Smooth muscle cell (in vitro differentiated cells): ENCODE data around the gene NMRK1. TPM values are rescaled to one million over a fixed set of nuclear protein-coding genes. Genes with fewer than 3 reads are reported as not detected.

ENCODE experiments used
- DNase-seq: peaks from one replicate; lab custom pipeline; 2025; ENCODE audit not compliant: unreplicated experiment; lab: John Stamatoyannopoulos, UW
- H2AFZ ChIP-seq: fragments of 200-600 bp; sonication (generic); 2 replicates; pipeline ENCODE4 v1.6.0; 2016; ENCODE audit warnings: antibody characterized with exemption, low read depth, mild to moderate bottlenecking
- H3F3A ChIP-seq: fragments of 200-600 bp; sonication (generic); 2 replicates; pipeline ENCODE4 v1.6.0; 2017; ENCODE audit warnings: antibody characterized with exemption, low read depth
- H3K27ac ChIP-seq: fragments of 200-600 bp; sonication (generic); 2 replicates; pipeline ENCODE4 v1.5.1; 2016; ENCODE audit warnings: low read depth, mild to moderate bottlenecking
- H3K27me3 ChIP-seq: fragments of 200-600 bp; sonication (generic); 2 replicates; pipeline ENCODE4 v1.6.1; 2016; ENCODE audit warnings: low read depth, mild to moderate bottlenecking
- H3K36me3 ChIP-seq: fragments of 200-600 bp; sonication (generic); 2 replicates; pipeline ENCODE4 v1.5.1; 2016; ENCODE audit warnings: low read depth
- H3K4me1 ChIP-seq: fragments of 200-600 bp; sonication (generic); 2 replicates; pipeline ENCODE4 v1.5.1; 2016; ENCODE audit warnings: low read depth
- H3K4me2 ChIP-seq: fragments of 200-600 bp; sonication (generic); 2 replicates; pipeline ENCODE4 v1.6.0; 2016; ENCODE audit warnings: mild to moderate bottlenecking
- H3K4me3 ChIP-seq: fragments of 200-600 bp; sonication (generic); 2 replicates; pipeline ENCODE4 v1.5.1; 2016; ENCODE audit warnings: mild to moderate bottlenecking
- H3K79me2 ChIP-seq: fragments of 200-600 bp; sonication (generic); 2 replicates; pipeline ENCODE4 v1.6.0; 2016; ENCODE audit warnings: low read depth, mild to moderate bottlenecking
- H3K9ac ChIP-seq: fragments of 200-600 bp; sonication (generic); 2 replicates; pipeline ENCODE4 v1.6.0; 2016; ENCODE audit warnings: low read depth
- H3K9me3 ChIP-seq: fragments of 200-600 bp; sonication (generic); replicated peaks from 2 replicates; pipeline ENCODE4 v1.5.1; 2016; ENCODE audit warnings: low read depth
- H4K20me1 ChIP-seq: fragments of 200-600 bp; sonication (generic); 2 replicates; pipeline ENCODE4 v1.6.0; 2016; ENCODE audit warnings: low read depth
- WGBS: methylation state at CpG from one replicate; pipeline ENCODE4 v1.1.7; 2016; ENCODE audit warnings: low lambda C conversion rate; 5-methylcytosine and 5-hydroxymethylcytosine counted together
- polyA plus RNA-seq: library from polyadenylated mRNA; unstranded; fragments of >200 nt; fragmentation: Nextera tagmentation; extraction: Ambion mirVana; gene quantifications from 2 replicates; pipeline ENCODE4 v1.2.1, GENCODE V29; 2016
- small RNA-seq: library from RNA; depleted of rRNA; stranded (forward); fragments of <200 nt; gene quantifications from one replicate; pipeline ENCODE3, GENCODE V24; 2014
- total RNA-seq: library from RNA; depleted of rRNA; stranded (reverse); fragments of >200 nt; gene quantifications from 2 replicates; pipeline ENCODE4 v1.2.3, GENCODE V29; 2014
- TF ChIP-seq, protein P1 (sequence below): fragments of 200-600 bp; sonication (generic); IDR thresholded peaks from 2 replicates; pipeline ENCODE4 v1.5.1; 2017; ENCODE audit warnings: borderline replicate concordance, mild to moderate bottlenecking, antibody characterized with exemption; ENCODE audit not compliant: insufficient read depth, poor library complexity, severe bottlenecking

Gene NMRK1
- total and polyA plus RNA-seq, 2 experiments from 2014 or later: 12.3 to 16.4 TPM

DNA sequence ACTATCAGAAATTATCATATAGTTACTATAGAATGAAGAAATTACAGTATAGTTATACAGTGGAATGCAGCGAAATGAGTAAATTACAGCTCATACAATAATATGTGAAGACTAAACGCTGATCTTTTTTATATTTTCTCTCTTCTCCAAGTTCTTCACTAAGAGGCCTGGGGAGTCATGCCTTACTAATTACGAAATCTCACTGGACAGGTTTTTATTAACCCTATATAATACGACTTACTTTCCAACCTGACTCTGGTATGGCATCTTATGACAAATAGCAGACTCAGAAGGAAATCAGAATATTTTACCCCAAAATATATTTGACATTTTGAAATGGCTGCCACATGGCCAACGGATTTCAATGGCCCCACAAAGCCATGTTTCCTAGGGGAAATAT, 68.9 kb downstream of the NMRK1 start:
- Histone ChIP-seq H3K4me1 (no peaks in the 10 kb centered on the region), H2AFZ (no peak overlapping the region), H3K79me2 (peaks cover 39% of the 10 kb centered on the region), H3K27me3 (no peaks in the 10 kb centered on the region), H4K20me1 (peaks cover 19% of the 10 kb centered on the region), H3F3A (no peaks in the 10 kb centered on the region), H3K4me2 (no peak overlapping the region), H3K36me3 (no peaks in the 10 kb centered on the region), H3K9ac (no peak overlapping the region), H3K27ac (no peak overlapping the region), H3K9me3 (no peaks in the 10 kb centered on the region), H3K4me3 (no peak overlapping the region)
- 89% methylated on average over 5 of the region's 5 CpGs for WGBS
- DNase-seq: no peak
- TF ChIP-seq, protein P1, sequence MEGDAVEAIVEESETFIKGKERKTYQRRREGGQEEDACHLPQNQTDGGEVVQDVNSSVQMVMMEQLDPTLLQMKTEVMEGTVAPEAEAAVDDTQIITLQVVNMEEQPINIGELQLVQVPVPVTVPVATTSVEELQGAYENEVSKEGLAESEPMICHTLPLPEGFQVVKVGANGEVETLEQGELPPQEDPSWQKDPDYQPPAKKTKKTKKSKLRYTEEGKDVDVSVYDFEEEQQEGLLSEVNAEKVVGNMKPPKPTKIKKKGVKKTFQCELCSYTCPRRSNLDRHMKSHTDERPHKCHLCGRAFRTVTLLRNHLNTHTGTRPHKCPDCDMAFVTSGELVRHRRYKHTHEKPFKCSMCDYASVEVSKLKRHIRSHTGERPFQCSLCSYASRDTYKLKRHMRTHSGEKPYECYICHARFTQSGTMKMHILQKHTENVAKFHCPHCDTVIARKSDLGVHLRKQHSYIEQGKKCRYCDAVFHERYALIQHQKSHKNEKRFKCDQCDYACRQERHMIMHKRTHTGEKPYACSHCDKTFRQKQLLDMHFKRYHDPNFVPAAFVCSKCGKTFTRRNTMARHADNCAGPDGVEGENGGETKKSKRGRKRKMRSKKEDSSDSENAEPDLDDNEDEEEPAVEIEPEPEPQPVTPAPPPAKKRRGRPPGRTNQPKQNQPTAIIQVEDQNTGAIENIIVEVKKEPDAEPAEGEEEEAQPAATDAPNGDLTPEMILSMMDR: no peak

DNA sequence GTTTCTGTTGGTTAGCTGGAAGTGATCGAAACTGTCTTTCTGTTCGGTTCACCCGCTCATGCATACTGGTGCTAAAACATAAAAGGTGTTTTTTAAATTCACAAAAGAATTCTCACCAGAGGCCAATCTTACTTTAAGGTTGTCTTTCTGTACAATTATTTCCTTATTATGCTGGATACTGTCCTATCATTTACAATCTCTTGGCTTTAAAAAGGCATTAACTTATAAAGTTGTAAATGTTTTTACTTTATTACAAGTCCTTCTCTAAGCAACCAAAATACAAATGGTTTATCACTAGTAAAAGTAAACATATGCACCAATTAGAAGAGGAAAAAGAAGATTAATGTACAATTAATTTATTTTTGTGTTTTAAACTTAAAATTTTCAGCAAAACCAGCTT, 70.6 kb downstream of the NMRK1 start:
- Histone ChIP-seq H3K4me1 (no peaks in the 10 kb centered on the region), H4K20me1 (peaks cover 6% of the 10 kb centered on the region), H3K9ac (no peak overlapping the region), H3K4me3 (no peak overlapping the region), H3K27me3 (no peaks in the 10 kb centered on the region), H3K27ac (no peak overlapping the region), H3K36me3 (no peaks in the 10 kb centered on the region), H3K79me2 (peaks cover 34% of the 10 kb centered on the region), H3K9me3 (no peaks in the 10 kb centered on the region), H3F3A (no peaks in the 10 kb centered on the region), H2AFZ (no peak overlapping the region), H3K4me2 (no peak overlapping the region)
- TF ChIP-seq, protein P1: no peak
- no peak for DNase-seq
- 99% methylated on average over 3 of the region's 3 CpGs for WGBS

- no peaks in the 10 kb centered on the region for H3K4me1 ChIP-seq
- no peaks in the 10 kb centered on the region for H3K27me3 ChIP-seq
- no peak for DNase-seq
- TF ChIP-seq, protein P1: no peak
- no peak overlapping the region for H3K27ac ChIP-seq
- H3K4me2 ChIP-seq: no peak overlapping the region
- no peak overlapping the region for H3K9ac ChIP-seq
- H4K20me1 ChIP-seq: no peaks in the 10 kb centered on the region
- no peak overlapping the region for H3K4me3 ChIP-seq
- no peak overlapping the region for H2AFZ ChIP-seq
- peaks cover 6% of the 10 kb centered on the region for H3K79me2 ChIP-seq
- no peaks in the 10 kb centered on the region for H3K36me3 ChIP-seq
- H3F3A ChIP-seq: no peaks in the 10 kb centered on the region
- no peaks in the 10 kb centered on the region for H3K9me3 ChIP-seq
- 87% methylated on average over 2 of the region's 2 CpGs for WGBS
Observed at GRCh38 chr9:75013735-75014134, 74.2 kb downstream of the NMRK1 start.

Small RNAs within 50 kb of the gene (small RNA-seq; reads per million reads assigned to genes)
- gene RF02271: not detected

Other genes with a start within 250 kb of the NMRK1 start
- gene TRPM6, start 200.2 kb downstream of the NMRK1 start, total RNA-seq: 0.04 and 0.13 TPM in 2 replicates
- gene TRPM6, start 200.2 kb downstream of the NMRK1 start, polyA plus RNA-seq: 0.19 TPM in 1 of 2 replicates, not detected in the other
- 5.5 and 8.0 TPM in 2 replicates for gene C9orf40, start 135.2 kb downstream of the NMRK1 start, total RNA-seq
- 10.9 and 12.1 TPM in 2 replicates for gene C9orf40, start 135.2 kb downstream of the NMRK1 start, polyA plus RNA-seq
- 18.8 and 30.6 TPM in 2 replicates for gene CARNMT1, start 59.9 kb downstream of the NMRK1 start, total RNA-seq
- 7.3 and 10.8 TPM in 2 replicates for gene CARNMT1, start 59.9 kb downstream of the NMRK1 start, polyA plus RNA-seq
- gene OSTF1, start 359 bp upstream of the NMRK1 start, total RNA-seq: 41.5 and 44.5 TPM in 2 replicates
- gene OSTF1, start 359 bp upstream of the NMRK1 start, polyA plus RNA-seq: 40.6 and 44.2 TPM in 2 replicates